GM06990 (cell line): ENCODE measurements around the gene ALDH18A1.

ENCODE experiments used
- DNase-seq: peaks from one replicate; pipeline ENCODE4 v3.0.0-alpha.2; 2011; ENCODE audit not compliant: insufficient read length; ENCODE audit errors: extremely low read depth
- H3K27me3 ChIP-seq: replicated peaks from 2 replicates; pipeline ENCODE4 v1.6.0; 2011; ENCODE audit warnings: low read length; ENCODE audit not compliant: control insufficient read depth, insufficient read depth
- H3K36me3 ChIP-seq: 2 replicates; pipeline ENCODE4 v1.5.1; 2011; ENCODE audit warnings: low read length; ENCODE audit not compliant: control insufficient read depth, insufficient read depth
- H3K4me3 ChIP-seq: replicated peaks from 2 replicates; pipeline ENCODE4 v1.5.1; 2011; ENCODE audit warnings: low read depth, mild to moderate bottlenecking, control low read depth, low read length
- CTCF ChIP-seq: IDR thresholded peaks from 2 replicates; pipeline ENCODE4 v1.5.1; 2011; ENCODE audit warnings: low read length, control low read depth, mild to moderate bottlenecking, inconsistent platforms; ENCODE audit not compliant: insufficient read depth, poor library complexity, severe bottlenecking

Gene ALDH18A1

GRCh38 chr10:95648138-95648537 lies 8.4 kb downstream of the ALDH18A1 start:
- TF ChIP-seq CTCF: no peak
- Histone ChIP-seq H3K36me3 (peaks cover 12% of the 10 kb centered on the region), H3K4me3 (no peak overlapping the region), H3K27me3 (no peaks in the 10 kb centered on the region)
- no peak for DNase-seq

- no peak for TF ChIP-seq CTCF
- Histone ChIP-seq H3K4me3 (no peak overlapping the region), H3K36me3 (peaks cover 18% of the 10 kb centered on the region), H3K27me3 (no peaks in the 10 kb centered on the region)
- DNase-seq: no peak
Measured at GRCh38 chr10:95646160-95646559, 10.4 kb downstream of the ALDH18A1 start.

- no peak overlapping the region for H3K4me3 ChIP-seq
- TF ChIP-seq CTCF: no peak
- DNase-seq: no peak
- H3K27me3 ChIP-seq: no peaks in the 10 kb centered on the region
- peaks cover 20% of the 10 kb centered on the region for H3K36me3 ChIP-seq
Measured at GRCh38 chr10:95644901-95645300, 11.6 kb downstream of the ALDH18A1 start.

GRCh38 chr10:95640891-95641315 lies 15.6 kb downstream of the ALDH18A1 start:
- DNase-seq: no peak
- H3K36me3 ChIP-seq: peaks cover 26% of the 10 kb centered on the region
- no peak for TF ChIP-seq CTCF
- no peak overlapping the region for H3K4me3 ChIP-seq
- H3K27me3 ChIP-seq: no peaks in the 10 kb centered on the region

- TF ChIP-seq CTCF: no peak
- no peaks in the 10 kb centered on the region for H3K27me3 ChIP-seq
- H3K4me3 ChIP-seq: no peak overlapping the region
- DNase-seq: no peak
- H3K36me3 ChIP-seq: peaks cover 32% of the 10 kb centered on the region
Measured at GRCh38 chr10:95637911-95638310, 18.6 kb downstream of the ALDH18A1 start.

- Histone ChIP-seq H3K36me3 (peaks cover 30% of the 10 kb centered on the region), H3K4me3 (no peak overlapping the region), H3K27me3 (no peaks in the 10 kb centered on the region)
- no peak for TF ChIP-seq CTCF
- no peak for DNase-seq
Measured at GRCh38 chr10:95637140-95637539, 19.4 kb downstream of the ALDH18A1 start.
